Fibroblast of the conjunctiva (primary cell): ENCODE data around the gene PRDM2.

Source experiments
- DNase-seq: peaks from one replicate; pipeline ENCODE4 v3.0.0-alpha.2; 2010; ENCODE audit warnings: low read depth

Gene PRDM2

GRCh38 chr1:13733711-13734110, 33.7 kb downstream of the PRDM2 start:
- no peak for DNase-seq

GRCh38 chr1:13735168-13735930, 35.4 kb downstream of the PRDM2 start:
- DNase-seq, result no peak

- DNase-seq, result no peak
Observed at GRCh38 chr1:13737398-13737797, 37.4 kb downstream of the PRDM2 start.

GRCh38 chr1:13746342-13746741, 46.4 kb downstream of the PRDM2 start:
- no peak for DNase-seq

- DNase-seq, result peak; percentile 88
Observed at GRCh38 chr1:13748610-13749505, 48.9 kb downstream of the PRDM2 start.

GRCh38 chr1:13749543-13750341, 49.8 kb downstream of the PRDM2 start:
- no peak for DNase-seq

GRCh38 chr1:13751458-13751871, 51.5 kb downstream of the PRDM2 start:
- no peak for DNase-seq

- no peak for DNase-seq
Observed at GRCh38 chr1:13751985-13752384, 52.0 kb downstream of the PRDM2 start.

GRCh38 chr1:13752852-13753251, 52.9 kb downstream of the PRDM2 start:
- DNase-seq, result no peak

- DNase-seq, result no peak
Observed at GRCh38 chr1:13753636-13754402, 53.8 kb downstream of the PRDM2 start.

GRCh38 chr1:13754510-13755103, 54.6 kb downstream of the PRDM2 start:
- no peak for DNase-seq

GRCh38 chr1:13756557-13757315, 56.7 kb downstream of the PRDM2 start:
- DNase-seq, result no peak

GRCh38 chr1:13757693-13758092, 57.7 kb downstream of the PRDM2 start:
- no peak for DNase-seq

GRCh38 chr1:13759072-13759471, 59.1 kb downstream of the PRDM2 start:
- DNase-seq, result no peak

- DNase-seq, result no peak
Observed at GRCh38 chr1:13760340-13760739, 60.4 kb downstream of the PRDM2 start.

GRCh38 chr1:13760921-13761320, 60.9 kb downstream of the PRDM2 start:
- no peak for DNase-seq

- no peak for DNase-seq
Observed at GRCh38 chr1:13761883-13762282, 61.9 kb downstream of the PRDM2 start.

GRCh38 chr1:13762642-13763041, 62.7 kb downstream of the PRDM2 start:
- no peak for DNase-seq

- DNase-seq, result no peak
Observed at GRCh38 chr1:13763222-13763621, 63.2 kb downstream of the PRDM2 start.

- DNase-seq, result no peak
Observed at GRCh38 chr1:13763991-13764390, 64.0 kb downstream of the PRDM2 start.
